Activated CD4-positive, alpha-beta T cell treated with anti-CD3 and anti-CD28 coated beads, Interleukin-2, Interleukin-4, amounts not matched to agents 100 ng/mL and 50 ng/mL, durations not matched to agents 16 hours and 8 hours (primary cell): Measurements from ENCODE around the gene DAP3.
"Not testable (repeated sequence)": the region's sequence is repeated elsewhere in the genome, so short reads cannot be mapped to it uniquely, and the experiment has no call there.

Experiments
- DNase-seq: peaks from one replicate; pipeline ENCODE4 v3.0.0-alpha.2; 2020; ENCODE audit warnings: low spot score

DAP3 gene

GRCh38 chr1:155718524-155719115, 29.7 kb downstream of the DAP3 start:
- not testable (repeated sequence) for DNase-seq

GRCh38 chr1:155719703-155720102, 30.8 kb downstream of the DAP3 start:
- DNase-seq: no peak

- DNase-seq: no peak
These were observed 36.3 kb downstream of the DAP3 start for GRCh38 chr1:155725142-155725541.

GRCh38 chr1:155729031-155729898, 40.4 kb downstream of the DAP3 start:
- no peak for DNase-seq

- no peak for DNase-seq
These were observed 52.1 kb downstream of the DAP3 start for GRCh38 chr1:155740995-155741394.

GRCh38 chr1:155741908-155742307, 53.0 kb downstream of the DAP3 start:
- DNase-seq: no peak

- no peak for DNase-seq
These were observed 55.9 kb downstream of the DAP3 start for GRCh38 chr1:155744711-155745283.

GRCh38 chr1:155745284-155746228, 56.7 kb downstream of the DAP3 start:
- peak; percentile 97 for DNase-seq

- not testable (repeated sequence) for DNase-seq
These were observed 58.7 kb downstream of the DAP3 start for GRCh38 chr1:155747586-155747985.

GRCh38 chr1:155748141-155748540, 59.2 kb downstream of the DAP3 start:
- not testable (repeated sequence) for DNase-seq

- not testable (repeated sequence) for DNase-seq
These were observed 70.1 kb downstream of the DAP3 start for GRCh38 chr1:155759017-155759416.

GRCh38 chr1:155759966-155760630, 71.2 kb downstream of the DAP3 start:
- no peak for DNase-seq

- DNase-seq: no peak
These were observed 72.0 kb downstream of the DAP3 start for GRCh38 chr1:155760751-155761475.

- DNase-seq: no peak
These were observed 73.0 kb downstream of the DAP3 start for GRCh38 chr1:155761736-155762405.

GRCh38 chr1:155763090-155763815, 74.4 kb downstream of the DAP3 start:
- DNase-seq: not testable (repeated sequence)

GRCh38 chr1:155763989-155764388, 75.1 kb downstream of the DAP3 start:
- DNase-seq: not testable (repeated sequence)

GRCh38 chr1:155767399-155767989, 78.6 kb downstream of the DAP3 start:
- DNase-seq: not testable (repeated sequence)

GRCh38 chr1:155769257-155769656, 80.4 kb downstream of the DAP3 start:
- no peak for DNase-seq

- DNase-seq: no peak
These were observed 84.3 kb downstream of the DAP3 start for GRCh38 chr1:155773221-155773620.
